ENCODE data around the gene IL9R. TPM values are rescaled to one million over a fixed set of nuclear protein-coding genes. Genes with fewer than 3 reads are reported as not detected.

Gene IL9R
- total and polyA plus RNA-seq, 2 of the 4 experiments (the other 2 are of a cell fraction): 0.05 TPM; not detected in 1

GRCh38 chrX:156002507-156002906 lies 5.0 kb downstream of the IL9R start:
- Histone ChIP-seq H3K27ac (ENCODE audit: insufficient read depth, low read length) (no peak overlapping the region), H3K56ac (ENCODE audit: extremely low read depth, insufficient read depth, low read length) (no peak overlapping the region), H4K5ac (ENCODE audit: low read depth, low read length) (no peak overlapping the region), H3K14ac (replicated peaks; ENCODE audit: low read depth, low read length) (no peak overlapping the region), H2AK9ac (replicated peaks; ENCODE audit: low read depth, low read length, poor library complexity) (no peak overlapping the region), H2AK5ac (ENCODE audit: low read depth, low read length) (no peak overlapping the region), H4K8ac (ENCODE audit: low read depth in 2 of 2, low read length in 2 of 2) (no peak overlapping the region), H2BK120ac (ENCODE audit: low read depth, low read length) (no peak overlapping the region), H2AFZ (replicated peaks; ENCODE audit: low read length, poor library complexity) (no peak overlapping the region), H2BK20ac (ENCODE audit: low read depth, low read length) (no peak overlapping the region), H3K4me2 (ENCODE audit: low read depth, low read length) (no peak overlapping the region), H2BK5ac (ENCODE audit: low read depth, low read length, poor library complexity, severe bottlenecking) (no peak overlapping the region), H3K4me3 (ENCODE audit: insufficient read depth, low read depth, low read length) (no peak overlapping the region), H3K79me1 (ENCODE audit: low read depth in 1 of 2, low read length in 2 of 2) (no peaks in the 10 kb centered on the region), H3K4me1 (ENCODE audit: control insufficient read depth, insufficient read depth, low read length) (no peaks in the 10 kb centered on the region), H3K27me3 (ENCODE audit: control insufficient read depth, insufficient read depth, low read length) (no peaks in the 10 kb centered on the region), H3K9me1 (ENCODE audit: insufficient read depth, low read length) (no peaks in the 10 kb centered on the region), H3K9ac (ENCODE audit: low read depth, low read length) (no peak overlapping the region), H3K9me3 (ENCODE audit: control insufficient read depth, insufficient read depth, low read length) (peaks cover 3% of the 10 kb centered on the region; the same call in 1 of the 2 replicates), H2BK15ac (ENCODE audit: low read depth, low read length) (no peak overlapping the region), H3K18ac (ENCODE audit: low read depth, low read length) (no peak overlapping the region), H3K36me3 (ENCODE audit: control insufficient read depth, insufficient read depth, low read length) (no peaks in the 10 kb centered on the region), H4K20me1 (ENCODE audit: insufficient read depth, low read length) (no peaks in the 10 kb centered on the region), H3K23ac (ENCODE audit: low read depth, low read length) (no peak overlapping the region), H4K91ac (ENCODE audit: insufficient read depth, low read depth, low read length) (no peak overlapping the region), H3K4ac (ENCODE audit: low read depth, low read length) (no peak overlapping the region)
- dilution Hi-C loops (cut with HindIII; ENCODE audit: low sequenced_read_pairs, unreplicated experiment): no loop called here
- CTCF ChIA-PET: no interaction called here
- WGBS, 2 experiments (ENCODE audit: extremely low coverage in 2 of 2, insufficient read length in 1 of 2): no CpG with 5 or more reads among the region's 3 CpGs
- no peak for ATAC-seq (ENCODE audit: low read depth)
- DNase-seq: no peak
- POLR2A ChIA-PET (ENCODE audit: unreplicated experiment): no interaction called here
- TF ChIP-seq FOS (IDR thresholded peaks at IDR 0.05; ENCODE audit: low read depth, low read length): no peak
- no peak for TF ChIP-seq NFE2L2 (IDR thresholded peaks at IDR 0.05; ENCODE audit: low read depth, low read length)
- TF ChIP-seq MAFK (IDR thresholded peaks at IDR 0.05; ENCODE audit: low read depth, low read length): no peak
- TF ChIP-seq POLR2A (IDR thresholded peaks at IDR 0.05; ENCODE audit: low read depth, low read length): no peak
- TF ChIP-seq RAD21 (IDR thresholded peaks at IDR 0.05; ENCODE audit: low read length): no peak
- TF ChIP-seq CTCF (conservative IDR thresholded peaks at IDR 0.05; ENCODE audit: low read depth, low read length): no peak
- TF ChIP-seq BHLHE40 (IDR thresholded peaks at IDR 0.05; ENCODE audit: low read depth, low read length): no peak
- no peak for TF ChIP-seq RCOR1 (IDR thresholded peaks at IDR 0.05; ENCODE audit: insufficient replicate concordance, low read length)
- no peak for TF ChIP-seq MXI1 (IDR thresholded peaks at IDR 0.05; ENCODE audit: borderline replicate concordance, low read depth, low read length)
- TF ChIP-seq SMC3 (IDR thresholded peaks at IDR 0.05; ENCODE audit: low read depth, low read length): no peak
- TF ChIP-seq MAZ (IDR thresholded peaks at IDR 0.05; ENCODE audit: borderline replicate concordance, low read depth, low read length): no peak
- TF ChIP-seq ELK1 (IDR thresholded peaks at IDR 0.05; ENCODE audit: borderline replicate concordance, low read depth, low read length): no peak
- no peak for TF ChIP-seq CHD1 (IDR thresholded peaks at IDR 0.05; ENCODE audit: low read depth, low read length)
- TF ChIP-seq USF2 (IDR thresholded peaks at IDR 0.05; ENCODE audit: low read depth, low read length): no peak
- no TSS peak for BruUV-seq (replicated peaks)
- in situ Hi-C loops (cut with MboI; ENCODE audit: low sequenced_read_pairs): no loop called here
- intact Hi-C loops (cut with micrococcal nuclease): no loop called here
